Suprapubic skin (tissue), 3 donors: ENCODE data around the gene CYP27A1.

Source experiments
- POLR2A ChIP-seq, 2 donors: fragments of 450-650 bp; IDR thresholded peaks; one replicate each; pipeline ENCODE4 v1.6.1; 2017; ENCODE audit warnings: antibody characterized with exemption in 2 of 2, mild to moderate bottlenecking in 2 of 2, moderate library complexity in 2 of 2
- TF ChIP-seq, protein P1 (sequence below), 2 donors: fragments of 200-600 bp in 1 of 2; fragments of 450-650 bp in 1 of 2; sonication (generic) in 1 of 2; IDR thresholded peaks; one replicate each; pipeline ENCODE4 v1.5.1; 2016 to 2019; ENCODE audit warnings: antibody characterized with exemption in 2 of 2, mild to moderate bottlenecking in 1 of 2, moderate library complexity in 1 of 2

DNA sequence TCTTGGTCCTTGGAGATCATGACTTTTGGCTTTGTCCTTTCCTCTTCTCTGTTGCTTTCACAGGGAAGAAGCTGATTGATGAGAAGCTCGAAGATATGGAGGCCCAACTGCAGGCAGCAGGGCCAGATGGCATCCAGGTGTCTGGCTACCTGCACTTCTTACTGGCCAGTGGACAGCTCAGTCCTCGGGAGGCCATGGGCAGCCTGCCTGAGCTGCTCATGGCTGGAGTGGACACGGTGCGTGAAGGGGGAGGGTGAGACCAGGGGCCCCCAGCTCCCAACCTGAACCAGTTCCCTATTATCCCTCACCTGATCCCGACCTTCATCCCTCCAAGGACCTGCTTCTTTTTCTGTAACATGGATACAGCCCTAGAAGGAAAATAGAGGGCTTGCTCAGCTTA is 30.9 kb downstream of the CYP27A1 start:
- TF ChIP-seq POLR2A (IDR thresholded peaks at IDR 0.05), result no peak
- TF ChIP-seq, protein P1, sequence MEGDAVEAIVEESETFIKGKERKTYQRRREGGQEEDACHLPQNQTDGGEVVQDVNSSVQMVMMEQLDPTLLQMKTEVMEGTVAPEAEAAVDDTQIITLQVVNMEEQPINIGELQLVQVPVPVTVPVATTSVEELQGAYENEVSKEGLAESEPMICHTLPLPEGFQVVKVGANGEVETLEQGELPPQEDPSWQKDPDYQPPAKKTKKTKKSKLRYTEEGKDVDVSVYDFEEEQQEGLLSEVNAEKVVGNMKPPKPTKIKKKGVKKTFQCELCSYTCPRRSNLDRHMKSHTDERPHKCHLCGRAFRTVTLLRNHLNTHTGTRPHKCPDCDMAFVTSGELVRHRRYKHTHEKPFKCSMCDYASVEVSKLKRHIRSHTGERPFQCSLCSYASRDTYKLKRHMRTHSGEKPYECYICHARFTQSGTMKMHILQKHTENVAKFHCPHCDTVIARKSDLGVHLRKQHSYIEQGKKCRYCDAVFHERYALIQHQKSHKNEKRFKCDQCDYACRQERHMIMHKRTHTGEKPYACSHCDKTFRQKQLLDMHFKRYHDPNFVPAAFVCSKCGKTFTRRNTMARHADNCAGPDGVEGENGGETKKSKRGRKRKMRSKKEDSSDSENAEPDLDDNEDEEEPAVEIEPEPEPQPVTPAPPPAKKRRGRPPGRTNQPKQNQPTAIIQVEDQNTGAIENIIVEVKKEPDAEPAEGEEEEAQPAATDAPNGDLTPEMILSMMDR (IDR thresholded peaks at IDR 0.05), result no peak
